Measurements from ENCODE around the gene ARHGAP10. TPM values are rescaled to one million over a fixed set of nuclear protein-coding genes. Genes with fewer than 3 reads are reported as not detected.

Gene ARHGAP10
- total RNA-seq, 1 experiment from 2014 or later, result 9.0 TPM

GRCh38 chr4:147944670-147945260 lies 212.9 kb downstream of the ARHGAP10 start:
- intact Hi-C loops (cut with micrococcal nuclease), result no loop called here
- no TSS peak for BruUV-seq (replicated peaks)

GRCh38 chr4:147948336-147948735 lies 216.4 kb downstream of the ARHGAP10 start:
- H3K36me3 ChIP-seq (ENCODE audit: low read depth, low read length), result no peaks in the 10 kb centered on the region
- POLR2A ChIA-PET (ENCODE audit: unreplicated experiment), result no interaction called here

More at GRCh38 chr4:147944670-147945260, 212.9 kb downstream of the ARHGAP10 start:
- H2AFZ ChIP-seq (ENCODE audit: low read length), result no peak overlapping the region
- no peaks in the 10 kb centered on the region for H3K9me2 ChIP-seq (replicated peaks; ENCODE audit: low read length)
- ChIA-PET POLR2A (ENCODE audit: unreplicated experiment) (no interaction called here), CTCF (no interaction called here)
- DNase-seq (no peak), ATAC-seq (no peak)
- no peaks in the 10 kb centered on the region for H3K4me1 ChIP-seq (ENCODE audit: insufficient read depth, low read length)
- H3K27ac ChIP-seq (ENCODE audit: low read length), result no peak overlapping the region
- H3F3A ChIP-seq (ENCODE audit: low read length, unreplicated experiment), result no peaks in the 10 kb centered on the region
- H3K36me3 ChIP-seq (ENCODE audit: low read depth, low read length), result no peaks in the 10 kb centered on the region
- no peaks in the 10 kb centered on the region for H3K27me3 ChIP-seq (ENCODE audit: low read length)
- TF ChIP-seq EZH2phosphoT487 (IDR thresholded peaks at IDR 0.05; ENCODE audit: borderline replicate concordance, low read length), result no peak
- no peak for TF ChIP-seq EZH2 (IDR thresholded peaks at IDR 0.05; ENCODE audit: low read length, unreplicated experiment)
- no peak for TF ChIP-seq CTCF (conservative IDR thresholded peaks at IDR 0.05; ENCODE audit: low read depth, low read length)
- H4K20me1 ChIP-seq (ENCODE audit: low read length), result no peaks in the 10 kb centered on the region
- no peak overlapping the region for H3K4me2 ChIP-seq (ENCODE audit: low read length)
- no peak overlapping the region for H3K9ac ChIP-seq (ENCODE audit: low read length)
- H3K9me3 ChIP-seq (ENCODE audit: low read length), result no peaks in the 10 kb centered on the region
- H3K79me2 ChIP-seq (ENCODE audit: low read length), result no peaks in the 10 kb centered on the region
- H3K4me3 ChIP-seq (ENCODE audit: low read length), result no peak overlapping the region

More at GRCh38 chr4:147948336-147948735, 216.4 kb downstream of the ARHGAP10 start:
- Histone ChIP-seq H4K20me1 (ENCODE audit: low read length) (no peaks in the 10 kb centered on the region), H3K4me2 (ENCODE audit: low read length) (no peak overlapping the region), H3F3A (ENCODE audit: low read length, unreplicated experiment) (no peaks in the 10 kb centered on the region), H3K4me3 (ENCODE audit: low read length) (no peak overlapping the region), H3K27me3 (ENCODE audit: low read length) (no peaks in the 10 kb centered on the region), H2AFZ (ENCODE audit: low read length) (no peak overlapping the region), H3K4me1 (ENCODE audit: insufficient read depth, low read length) (no peaks in the 10 kb centered on the region), H3K9ac (ENCODE audit: low read length) (no peak overlapping the region), H3K79me2 (ENCODE audit: low read length) (no peaks in the 10 kb centered on the region), H3K27ac (ENCODE audit: low read length) (no peak overlapping the region), H3K9me2 (replicated peaks; ENCODE audit: low read length) (no peaks in the 10 kb centered on the region), H3K9me3 (ENCODE audit: low read length) (no peaks in the 10 kb centered on the region)
- BruUV-seq (replicated peaks), result no TSS peak
- intact Hi-C loops (cut with micrococcal nuclease), result no loop called here
- CTCF ChIA-PET, result no interaction called here
- DNase-seq, result no peak
- TF ChIP-seq EZH2 (IDR thresholded peaks at IDR 0.05; ENCODE audit: low read length, unreplicated experiment) (no peak), EZH2phosphoT487 (IDR thresholded peaks at IDR 0.05; ENCODE audit: borderline replicate concordance, low read length) (no peak), CTCF (conservative IDR thresholded peaks at IDR 0.05; ENCODE audit: low read depth, low read length) (no peak)
- no peak for ATAC-seq
